GM18861 (cell line): ENCODE results near the gene FBXW9.
"Not testable (repeated sequence)": the region's sequence is repeated elsewhere in the genome, so short reads cannot be mapped to it uniquely, and the experiment has no call there.

ENCODE experiments used
- ATAC-seq: cut with Tn5 transposase; IDR thresholded peaks from one replicate; pipeline ENCODE4 v1.9.1; 2021; ENCODE audit not compliant: unreplicated experiment

The FBXW9 gene

DNA sequence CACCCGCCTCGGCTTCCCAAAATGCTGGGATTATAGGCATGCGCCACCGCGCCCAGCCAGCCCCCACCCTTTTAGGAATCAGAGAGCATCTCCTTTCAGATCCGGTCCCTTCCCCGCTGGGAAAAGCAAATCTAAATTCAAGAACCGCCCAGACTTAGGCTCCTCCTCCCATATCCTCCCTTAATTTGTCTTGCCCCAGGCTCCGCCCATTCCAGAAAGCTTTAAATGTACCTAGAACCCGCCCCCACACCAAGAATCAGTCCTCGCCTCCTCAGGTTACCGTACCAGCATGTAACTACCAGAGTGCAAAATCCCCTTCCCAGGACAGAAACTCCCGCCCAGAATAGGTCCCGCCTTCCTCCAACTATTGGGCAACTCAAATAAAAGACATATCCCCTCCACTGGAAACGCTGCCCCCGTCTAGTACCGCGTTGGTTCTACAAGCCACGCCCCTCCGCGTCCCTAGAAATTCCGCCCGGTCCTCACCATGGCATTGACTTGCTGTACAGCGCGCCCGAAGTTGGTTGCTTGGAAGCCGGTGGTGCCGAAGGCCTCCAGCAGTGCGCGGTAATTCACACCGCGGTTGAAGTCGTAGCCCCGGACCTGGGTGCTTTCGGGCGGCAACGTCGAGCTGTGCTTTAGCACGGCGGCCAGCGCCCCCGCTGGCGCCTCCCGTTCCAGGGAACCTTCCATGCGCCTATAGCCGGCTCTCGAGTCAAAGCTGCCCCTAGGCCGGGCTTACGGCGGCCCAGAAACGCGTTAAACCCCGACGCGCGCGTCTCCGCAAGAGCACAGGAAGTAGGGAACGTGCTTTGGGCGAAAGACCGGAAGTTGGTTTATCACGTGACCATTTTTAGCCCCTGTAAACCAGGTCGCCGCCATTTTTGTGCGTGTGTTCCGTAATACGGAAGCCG, 15.1 kb downstream of the FBXW9 start, which contains the start of gene DHPS:
Gene DHPS, minus strand, starts transcription at position 807 of the 914 bp plus-strand sequence. Its CDS starts 114 bp downstream, at position 693.
- ATAC-seq, result peak; percentile 54

DNA sequence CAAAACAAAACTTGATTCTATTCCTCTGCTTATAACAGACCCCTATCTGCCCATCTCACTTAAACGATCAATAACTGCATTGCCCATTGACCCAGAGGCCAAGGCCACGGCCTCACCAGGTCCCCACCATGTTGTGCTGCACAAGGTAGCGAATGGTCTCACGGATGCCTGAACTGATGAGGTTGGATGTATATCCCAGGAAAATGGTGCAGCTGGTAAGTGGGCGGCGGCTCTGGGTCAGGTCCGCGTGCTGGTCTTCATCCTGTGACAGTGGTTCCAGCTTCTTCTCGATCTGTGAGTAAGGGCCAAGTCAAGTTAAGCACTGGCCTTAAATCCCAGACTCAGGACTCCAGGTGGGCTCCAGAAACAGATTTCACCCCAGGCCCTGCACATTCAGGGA, 16.4 kb downstream of the FBXW9 start:
- no peak for ATAC-seq

DNA sequence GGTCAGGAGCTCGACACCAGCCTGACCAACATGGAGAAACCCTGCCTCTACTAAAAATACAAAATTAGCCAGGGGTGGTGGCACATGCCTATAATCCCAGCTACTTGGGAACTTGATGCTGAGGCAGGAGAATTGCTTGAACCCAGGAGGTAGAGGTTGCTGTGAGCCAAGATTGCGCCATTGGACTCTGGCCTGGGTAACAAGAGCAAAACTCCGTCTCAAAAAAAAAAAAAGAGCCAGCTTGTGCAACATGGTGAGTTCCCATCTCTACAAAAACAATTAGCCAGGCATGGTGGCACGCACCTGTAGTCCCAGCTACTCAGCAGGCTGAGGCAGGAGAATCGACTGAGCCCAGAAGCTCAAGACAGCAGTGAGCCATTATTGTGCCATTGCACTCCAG, 18.4 kb downstream of the FBXW9 start:
- not testable (repeated sequence) for ATAC-seq

DNA sequence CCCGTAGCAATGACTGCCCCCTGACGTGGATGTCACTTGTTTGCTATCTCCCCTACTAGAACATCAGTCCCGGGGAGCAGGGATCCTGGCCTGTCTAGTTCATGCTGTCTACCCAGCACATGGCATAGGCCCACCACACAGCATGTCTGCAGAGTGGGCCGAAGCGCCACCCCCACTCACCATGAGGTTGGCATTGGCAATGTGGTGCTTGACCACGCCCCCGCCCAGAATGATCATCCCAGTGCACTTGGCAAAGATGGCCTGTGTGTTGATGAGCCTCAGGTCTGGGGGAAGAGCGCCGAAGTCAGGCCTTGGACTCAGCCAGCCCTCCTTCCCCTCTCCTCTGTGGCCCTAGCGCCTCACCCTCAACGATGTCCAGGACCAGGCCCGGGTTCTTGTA, 19.5 kb downstream of the FBXW9 start:
- ATAC-seq, result no peak

DNA sequence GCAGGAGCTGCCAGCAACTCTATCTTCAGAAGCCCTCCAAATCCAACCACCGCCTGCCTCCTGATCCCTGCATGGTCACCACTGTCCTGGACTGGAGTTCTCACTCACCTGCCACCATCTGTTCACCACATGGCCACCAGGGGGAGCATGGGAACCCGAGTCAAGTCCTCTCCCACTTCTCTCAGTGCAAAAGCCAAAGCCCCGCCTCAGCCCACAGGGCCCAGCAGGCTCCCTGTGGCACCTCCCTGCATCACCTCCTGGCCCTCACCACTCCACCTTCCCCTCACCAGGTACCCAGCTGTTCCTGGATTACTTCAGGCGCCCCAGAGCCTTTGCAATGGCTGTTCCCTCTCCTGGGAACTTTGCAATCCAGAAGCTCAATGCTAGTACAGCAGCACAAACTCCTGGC, 20.0 kb downstream of the FBXW9 start:
- ATAC-seq, result no peak

DNA sequence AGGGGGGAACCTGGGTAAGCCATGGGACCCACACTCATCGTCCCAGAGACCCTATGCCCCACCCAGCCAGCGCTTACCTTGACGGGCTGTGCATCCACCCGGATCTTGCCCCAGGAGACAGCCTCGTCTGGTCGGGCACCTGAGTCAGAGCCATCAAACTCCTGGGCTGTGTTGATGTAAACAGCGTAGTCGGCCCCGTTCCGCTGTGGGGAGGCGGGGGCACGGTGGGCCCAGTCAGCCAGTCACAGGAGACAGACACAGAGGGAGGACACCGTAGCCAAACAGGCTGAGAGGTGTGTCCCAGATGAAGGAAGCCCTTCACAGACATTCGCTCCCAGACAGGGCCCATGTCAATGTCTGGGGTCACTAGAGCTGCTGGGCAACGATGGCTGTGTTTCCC, 20.5 kb downstream of the FBXW9 start:
- no peak for ATAC-seq

DNA sequence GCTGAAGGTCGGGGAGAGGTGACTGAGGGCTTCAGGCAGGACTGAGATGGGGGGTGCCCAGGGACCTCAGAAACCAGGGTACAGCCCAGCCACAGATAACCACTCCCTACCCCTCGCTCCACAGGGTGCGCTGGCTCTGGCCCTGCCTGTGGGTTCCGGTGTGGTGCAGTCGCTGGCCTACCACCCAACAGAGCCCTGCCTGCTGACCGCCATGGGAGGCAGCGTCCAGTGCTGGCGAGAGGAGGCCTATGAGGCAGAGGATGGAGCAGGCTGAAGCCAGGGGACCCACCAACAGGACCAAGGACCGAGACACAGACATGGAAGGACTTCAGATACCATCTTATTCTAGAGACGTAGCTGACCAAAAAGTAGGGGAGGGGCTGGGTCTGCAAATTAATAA, 21.0 kb downstream of the FBXW9 start:
- ATAC-seq, result no peak

DNA sequence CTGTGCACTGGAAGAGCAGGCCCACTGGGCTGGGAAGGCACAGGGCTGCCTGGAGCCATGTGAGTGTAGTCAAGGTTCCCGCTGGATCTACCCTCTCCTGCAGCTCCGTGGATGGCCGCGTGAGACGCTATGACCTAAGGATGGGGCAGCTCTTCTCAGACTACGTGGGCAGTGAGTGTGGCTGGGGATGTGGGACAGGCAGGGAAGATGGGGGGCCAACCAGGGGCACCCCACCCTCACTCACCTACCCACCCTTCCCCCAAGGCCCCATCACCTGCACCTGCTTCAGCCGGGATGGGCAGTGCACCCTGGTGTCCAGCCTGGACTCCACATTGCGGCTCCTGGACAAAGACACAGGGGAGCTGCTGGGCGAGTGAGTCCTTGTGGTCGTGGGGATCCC, 23.7 kb downstream of the FBXW9 start:
- ATAC-seq, result no peak

DNA sequence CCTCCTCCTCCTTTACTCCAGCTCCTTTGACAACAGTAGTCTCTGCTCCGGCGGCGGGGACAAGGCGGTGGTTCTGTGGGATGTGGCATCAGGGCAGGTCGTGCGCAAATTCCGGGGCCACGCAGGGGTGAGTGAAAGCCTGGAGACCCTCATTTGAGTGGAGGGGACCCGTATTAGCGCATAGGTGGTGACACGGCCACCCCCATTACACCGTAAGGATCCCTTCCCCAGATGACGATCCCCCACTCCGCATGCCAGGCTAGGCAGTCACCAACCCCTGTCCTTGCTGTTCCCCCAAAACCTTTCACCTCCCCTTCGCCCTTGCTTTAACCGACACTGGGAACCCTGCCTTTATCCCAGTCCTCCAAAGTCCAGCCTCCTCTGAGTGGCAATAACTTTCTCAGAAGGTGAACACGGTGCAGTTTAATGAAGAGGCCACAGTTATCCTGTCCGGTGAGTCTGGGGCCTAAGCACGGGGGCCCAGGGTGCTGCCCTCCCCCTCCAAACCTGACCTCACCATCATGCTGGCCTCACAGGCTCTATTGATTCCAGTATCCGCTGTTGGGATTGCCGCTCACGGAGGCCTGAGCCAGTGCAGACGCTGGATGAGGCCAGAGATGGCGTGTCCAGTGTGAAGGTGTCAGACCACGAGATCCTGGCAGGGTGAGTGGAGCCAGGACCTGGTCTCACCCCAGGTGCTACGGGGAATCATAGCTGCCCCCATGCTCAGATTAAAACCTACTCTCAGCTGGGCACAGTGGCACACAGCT, 26.1 kb downstream of the FBXW9 start:
- no peak for ATAC-seq

DNA sequence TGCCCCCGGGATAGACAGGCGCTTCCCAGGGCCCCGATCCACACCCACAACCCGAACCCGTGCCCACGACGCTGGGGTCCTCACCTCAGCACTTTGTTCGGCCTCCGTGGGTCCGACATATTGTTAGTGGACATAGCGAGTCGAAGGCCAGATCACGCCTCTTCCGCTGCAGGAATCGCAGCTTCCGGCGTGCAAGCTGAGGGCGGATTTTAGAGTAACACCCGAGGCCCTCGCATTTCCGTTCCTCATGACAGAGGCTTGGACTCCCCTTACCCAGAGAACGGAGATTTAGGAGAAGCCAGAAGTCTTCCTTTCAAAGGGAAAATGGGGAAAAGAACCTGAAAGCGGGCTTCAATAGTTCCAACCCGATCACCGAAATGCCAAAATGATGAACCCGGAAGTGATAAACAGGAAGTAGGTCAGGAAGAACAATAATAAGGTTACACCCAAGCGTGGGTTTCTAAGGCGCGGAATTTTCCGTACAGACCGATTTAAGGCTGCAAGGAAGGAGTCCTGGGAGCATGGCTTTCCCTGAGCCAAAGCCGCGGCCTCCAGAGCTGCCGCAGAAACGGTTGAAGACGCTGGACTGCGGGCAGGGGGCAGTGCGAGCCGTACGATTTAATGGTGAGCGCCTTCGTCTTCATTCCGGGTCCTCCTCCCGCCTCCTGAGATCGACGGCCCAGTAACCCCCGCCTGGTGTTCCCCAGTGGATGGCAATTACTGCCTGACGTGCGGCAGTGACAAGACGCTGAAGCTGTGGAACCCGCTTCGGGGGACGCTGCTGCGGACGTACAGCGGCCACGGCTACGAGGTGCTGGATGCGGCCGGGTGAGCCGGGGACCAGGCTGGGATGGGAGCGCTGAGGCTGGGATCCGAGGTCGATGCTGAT, 26.9 kb downstream of the FBXW9 start:
- no peak for ATAC-seq

DNA sequence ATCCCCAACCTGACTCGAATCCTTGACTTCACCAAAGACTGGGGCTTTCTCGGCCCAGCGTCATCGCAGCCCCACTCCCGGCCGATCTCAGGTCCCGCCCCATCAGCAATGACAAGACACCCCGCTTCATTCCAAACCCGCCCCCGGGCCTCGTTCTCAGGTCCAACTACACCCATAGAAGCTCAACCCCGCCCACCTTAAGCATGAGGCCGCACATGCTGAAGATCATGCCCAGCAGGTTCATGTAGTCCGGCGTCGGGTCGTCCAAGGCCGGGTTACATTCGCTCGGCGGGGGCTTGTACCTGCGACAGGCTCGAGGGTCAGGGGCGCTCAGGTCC, 27.5 kb downstream of the FBXW9 start:
- no peak for ATAC-seq

DNA sequence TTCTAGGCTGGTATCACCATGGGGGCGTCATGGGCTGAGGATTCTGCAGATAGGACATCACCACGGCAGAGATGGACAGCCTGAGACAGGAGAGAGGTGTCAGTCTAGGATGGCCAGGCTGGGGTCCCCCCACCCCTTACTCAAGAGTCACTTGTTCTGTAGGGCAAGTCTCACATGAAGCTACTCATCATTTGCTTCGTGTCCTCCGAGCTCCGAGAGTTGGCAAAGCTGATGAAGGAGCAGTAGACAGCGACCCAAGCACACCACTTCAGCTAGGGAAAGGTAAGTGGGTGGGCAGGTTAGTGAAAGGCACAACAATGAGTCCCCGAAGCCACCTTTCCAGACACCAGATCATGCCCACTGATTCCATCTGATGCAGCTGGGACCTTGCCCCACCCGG, 28.1 kb downstream of the FBXW9 start:
- ATAC-seq, result no peak

DNA sequence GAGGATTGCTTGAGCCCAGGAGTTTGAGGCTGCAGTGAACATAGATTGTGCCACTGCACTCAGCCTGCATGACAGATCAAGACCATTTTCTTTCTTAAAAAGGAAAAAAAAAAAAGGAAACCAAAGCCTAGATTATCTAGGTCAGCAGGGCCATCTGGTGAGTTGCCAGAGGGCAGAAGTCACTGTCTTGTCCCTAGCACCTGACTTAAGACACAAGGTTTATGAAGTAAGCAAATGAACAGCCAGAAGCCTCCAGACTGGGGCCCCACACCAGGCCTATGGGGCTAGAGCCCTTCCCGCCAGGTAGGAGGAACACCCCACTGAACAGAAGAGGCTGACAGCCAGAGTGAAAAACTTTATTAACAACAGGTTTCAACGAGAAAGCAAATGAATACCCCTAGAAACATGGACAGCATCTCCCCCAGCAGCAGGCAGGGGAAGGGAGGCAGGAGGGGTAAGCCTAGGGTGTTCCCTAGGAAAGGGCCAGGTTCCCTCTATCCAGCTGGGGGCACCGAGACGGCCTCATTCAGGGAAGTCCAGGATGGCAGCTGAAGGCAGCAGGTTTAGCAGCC, 28.6 kb downstream of the FBXW9 start:
- no peak for ATAC-seq

DNA sequence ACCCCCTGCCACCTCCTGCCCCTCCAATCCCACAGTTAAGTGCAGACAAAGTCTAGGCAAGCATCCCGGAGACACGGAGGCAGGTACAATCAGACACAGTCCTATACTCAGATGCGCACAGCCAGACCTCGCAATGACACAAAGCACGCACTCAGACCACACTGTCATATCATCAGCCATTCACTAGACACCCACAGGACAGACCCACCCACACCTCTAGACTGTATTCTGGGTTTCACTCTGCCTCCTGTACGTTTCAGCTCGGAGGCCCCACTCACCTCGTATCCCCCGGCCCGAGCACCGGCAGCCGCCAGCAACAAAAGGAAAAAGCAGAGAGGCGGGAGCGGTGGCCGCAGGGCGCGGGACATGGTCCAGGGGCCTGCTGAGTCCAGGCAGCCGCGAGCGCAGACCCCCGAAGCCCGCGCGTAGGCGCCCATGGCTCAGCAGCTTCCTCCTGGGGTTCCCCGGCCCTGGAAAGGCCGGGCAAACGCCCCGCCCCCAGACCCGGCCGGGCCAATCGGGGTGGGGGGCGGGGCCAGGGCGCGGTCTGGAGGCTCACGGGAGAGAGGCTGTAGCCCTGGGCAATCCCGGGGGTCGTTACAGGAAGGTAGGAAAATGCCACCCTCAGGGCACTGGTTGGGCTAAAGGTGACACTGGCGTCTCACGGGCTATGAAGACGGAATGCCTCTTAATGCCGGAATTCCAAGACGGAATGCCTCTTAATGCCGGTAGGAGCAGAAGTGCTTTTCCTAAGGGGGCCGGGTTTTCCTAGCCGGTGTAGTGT, 30.0 kb downstream of the FBXW9 start, which contains the start of the genes MAN2B1 and WDR83:
Gene MAN2B1, minus strand, starts transcription at position 478 of the 784 bp plus-strand sequence. Its CDS starts 41 bp downstream, at position 437.
Gene WDR83, plus strand, starts transcription at position 543 of the 784 bp plus-strand sequence. CDS start 2,984 bp downstream, outside the sequence.
- peak; percentile 37 for ATAC-seq

DNA sequence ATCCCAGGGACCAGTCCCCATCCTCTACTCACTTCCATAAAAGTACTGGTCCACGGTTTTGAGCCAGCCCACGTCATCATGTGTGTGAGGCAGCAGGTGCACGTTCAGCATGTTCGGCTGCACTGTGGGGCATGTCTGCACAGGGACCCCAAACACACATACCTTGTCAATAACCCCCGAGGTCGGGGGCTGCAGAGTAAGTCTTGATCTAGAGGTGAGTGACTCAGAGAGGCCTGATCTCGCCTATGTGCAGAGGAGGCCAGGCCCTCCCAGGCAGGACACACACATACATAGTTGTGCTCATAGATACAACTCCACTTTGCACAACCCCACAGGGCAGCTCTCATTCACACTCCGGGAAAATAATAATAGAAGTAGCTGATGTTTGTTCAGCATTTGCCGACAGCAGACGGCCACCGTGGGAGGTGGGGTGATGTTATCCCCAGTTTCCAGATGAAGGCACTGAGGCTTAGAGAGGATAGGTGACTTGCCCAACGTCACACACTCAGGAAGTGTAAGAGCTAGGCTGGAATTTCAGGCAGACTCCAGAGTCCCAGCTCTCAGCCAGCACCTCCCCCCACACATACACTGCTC, 30.7 kb downstream of the FBXW9 start:
- ATAC-seq, result no peak

DNA sequence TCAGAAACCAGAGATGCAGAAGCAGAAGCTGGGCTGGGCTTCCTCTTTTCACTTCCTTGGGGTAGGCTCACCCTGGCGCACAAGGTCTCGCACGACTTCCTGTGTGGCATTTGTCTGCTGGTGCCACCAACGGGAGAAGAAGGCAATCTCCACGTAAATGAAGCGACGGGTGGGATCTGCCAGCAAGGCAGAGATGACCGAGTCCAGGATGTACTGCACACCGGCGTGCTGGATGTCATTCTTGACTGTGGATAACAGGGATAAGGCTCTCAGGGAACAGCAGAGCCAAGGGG, 31.2 kb downstream of the FBXW9 start:
- no peak for ATAC-seq

DNA sequence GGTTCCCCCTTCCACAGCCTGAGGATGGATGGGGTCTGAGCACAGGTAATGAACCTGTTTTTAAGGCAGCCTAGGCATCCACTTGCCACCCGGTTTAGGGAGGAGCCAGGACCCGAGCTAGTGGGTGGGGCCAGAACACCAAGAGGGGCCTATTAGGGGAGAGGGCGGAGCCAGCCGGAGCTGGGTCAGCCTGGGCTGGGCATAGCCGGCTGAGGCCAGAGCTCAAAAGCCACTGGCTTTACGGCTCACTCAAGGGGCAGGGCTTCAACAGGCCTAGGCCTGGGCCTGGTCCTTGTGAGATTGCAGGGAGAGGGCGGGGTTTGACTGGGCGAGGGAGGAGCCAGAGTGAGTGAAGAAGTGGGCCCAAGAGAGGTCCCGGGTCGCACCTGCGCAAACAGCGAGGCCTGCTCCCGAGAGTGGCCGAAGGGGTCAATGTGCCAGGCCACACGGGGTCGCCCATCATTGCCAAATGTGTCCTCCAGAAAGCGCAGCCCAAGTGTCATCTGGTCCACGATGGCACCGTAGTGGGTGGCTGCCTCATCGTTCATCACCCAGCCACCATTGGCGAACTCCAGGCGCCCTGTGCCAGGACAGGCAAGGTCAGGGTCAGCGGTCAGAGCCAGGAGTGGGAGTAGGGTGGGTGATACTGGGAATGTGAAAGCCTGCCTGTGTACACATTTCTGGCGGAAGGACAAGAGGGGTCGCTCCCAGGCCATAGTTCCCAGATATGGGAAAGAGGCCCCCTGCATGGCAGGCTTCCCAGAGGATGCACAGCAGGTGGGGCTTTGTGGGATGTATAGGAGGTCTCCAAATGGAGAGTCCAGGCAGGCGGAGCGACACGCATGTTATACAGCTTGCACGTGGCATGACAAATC, 31.8 kb downstream of the FBXW9 start:
- no peak for ATAC-seq

DNA sequence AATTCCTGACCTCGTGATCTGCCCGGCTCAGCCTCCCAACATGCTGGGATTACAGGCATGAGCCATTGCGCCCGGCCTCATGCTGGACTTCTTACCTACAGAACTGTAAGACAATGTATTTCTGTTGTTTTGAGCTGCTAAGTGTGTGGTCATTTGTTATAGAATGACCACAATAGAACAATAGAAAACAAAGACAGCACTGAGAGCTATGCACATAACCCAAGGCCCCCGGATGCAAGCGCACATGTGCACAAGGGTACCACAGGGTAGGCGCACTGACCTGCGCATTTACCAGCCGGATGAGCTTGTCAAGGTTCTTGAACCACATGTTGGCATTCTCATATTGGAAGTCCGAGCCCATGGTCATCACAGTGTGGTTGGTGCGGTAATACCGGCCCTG, 35.5 kb downstream of the FBXW9 start:
- ATAC-seq, result no peak

DNA sequence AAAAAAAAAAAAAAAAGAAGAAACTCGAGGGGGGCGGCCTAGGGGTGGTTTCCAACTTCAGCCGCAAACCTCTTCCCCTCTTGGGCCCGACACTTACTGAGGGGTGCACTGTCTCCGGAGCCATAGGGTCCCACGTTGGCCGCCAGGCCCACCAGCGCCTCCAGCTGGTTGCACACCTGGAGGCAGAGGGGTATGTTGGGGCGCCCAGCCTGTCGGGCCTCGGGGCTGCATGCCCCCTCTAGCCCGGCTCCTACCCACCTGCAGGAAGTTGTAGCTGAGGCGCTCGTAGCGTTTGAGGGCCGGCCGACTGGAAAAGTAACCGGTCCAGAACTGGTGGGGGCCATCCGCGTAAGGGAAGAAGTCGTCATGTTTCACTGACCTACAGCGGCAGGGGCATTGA, 38.5 kb downstream of the FBXW9 start:
- ATAC-seq, result no peak
